GM13976 (cell line): Measurements from ENCODE around the gene HPS6.

Experiments
- DNase-seq: peaks from one replicate; pipeline ENCODE4 v3.0.0; 2012; ENCODE audit warnings: low spot score
- in situ Hi-C: fragments of 300-500 bp; cut with MboI; formaldehyde crosslinking; loops from one replicate; pipeline ENCODE4 v1.12.0; 2022; ENCODE audit warnings: low sequenced_read_pairs, mixed read lengths, inconsistent platforms; ENCODE audit not compliant: unreplicated experiment
- TF ChIP-seq, protein P1 (sequence below): IDR thresholded peaks from 2 replicates; pipeline ENCODE4 v1.5.1; 2012; ENCODE audit warnings: borderline replicate concordance, mild to moderate bottlenecking; ENCODE audit not compliant: insufficient read depth; ENCODE audit errors: extremely low read depth, missing control alignments, control extremely low read depth

HPS6 gene

GRCh38 chr10:102111276-102111675 is 46.1 kb downstream of the HPS6 start:
- in situ Hi-C loops = no loop called here
- TF ChIP-seq, protein P1, sequence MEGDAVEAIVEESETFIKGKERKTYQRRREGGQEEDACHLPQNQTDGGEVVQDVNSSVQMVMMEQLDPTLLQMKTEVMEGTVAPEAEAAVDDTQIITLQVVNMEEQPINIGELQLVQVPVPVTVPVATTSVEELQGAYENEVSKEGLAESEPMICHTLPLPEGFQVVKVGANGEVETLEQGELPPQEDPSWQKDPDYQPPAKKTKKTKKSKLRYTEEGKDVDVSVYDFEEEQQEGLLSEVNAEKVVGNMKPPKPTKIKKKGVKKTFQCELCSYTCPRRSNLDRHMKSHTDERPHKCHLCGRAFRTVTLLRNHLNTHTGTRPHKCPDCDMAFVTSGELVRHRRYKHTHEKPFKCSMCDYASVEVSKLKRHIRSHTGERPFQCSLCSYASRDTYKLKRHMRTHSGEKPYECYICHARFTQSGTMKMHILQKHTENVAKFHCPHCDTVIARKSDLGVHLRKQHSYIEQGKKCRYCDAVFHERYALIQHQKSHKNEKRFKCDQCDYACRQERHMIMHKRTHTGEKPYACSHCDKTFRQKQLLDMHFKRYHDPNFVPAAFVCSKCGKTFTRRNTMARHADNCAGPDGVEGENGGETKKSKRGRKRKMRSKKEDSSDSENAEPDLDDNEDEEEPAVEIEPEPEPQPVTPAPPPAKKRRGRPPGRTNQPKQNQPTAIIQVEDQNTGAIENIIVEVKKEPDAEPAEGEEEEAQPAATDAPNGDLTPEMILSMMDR = no peak
- DNase-seq = no peak

- TF ChIP-seq, protein P1 = no peak
- in situ Hi-C loops = no loop called here
- no peak for DNase-seq
Observed at GRCh38 chr10:102112210-102112817, 47.2 kb downstream of the HPS6 start.

- in situ Hi-C loops = no loop called here
- DNase-seq = no peak
- TF ChIP-seq, protein P1 = no peak
Observed at GRCh38 chr10:102113261-102113955, 48.3 kb downstream of the HPS6 start.

DNA sequence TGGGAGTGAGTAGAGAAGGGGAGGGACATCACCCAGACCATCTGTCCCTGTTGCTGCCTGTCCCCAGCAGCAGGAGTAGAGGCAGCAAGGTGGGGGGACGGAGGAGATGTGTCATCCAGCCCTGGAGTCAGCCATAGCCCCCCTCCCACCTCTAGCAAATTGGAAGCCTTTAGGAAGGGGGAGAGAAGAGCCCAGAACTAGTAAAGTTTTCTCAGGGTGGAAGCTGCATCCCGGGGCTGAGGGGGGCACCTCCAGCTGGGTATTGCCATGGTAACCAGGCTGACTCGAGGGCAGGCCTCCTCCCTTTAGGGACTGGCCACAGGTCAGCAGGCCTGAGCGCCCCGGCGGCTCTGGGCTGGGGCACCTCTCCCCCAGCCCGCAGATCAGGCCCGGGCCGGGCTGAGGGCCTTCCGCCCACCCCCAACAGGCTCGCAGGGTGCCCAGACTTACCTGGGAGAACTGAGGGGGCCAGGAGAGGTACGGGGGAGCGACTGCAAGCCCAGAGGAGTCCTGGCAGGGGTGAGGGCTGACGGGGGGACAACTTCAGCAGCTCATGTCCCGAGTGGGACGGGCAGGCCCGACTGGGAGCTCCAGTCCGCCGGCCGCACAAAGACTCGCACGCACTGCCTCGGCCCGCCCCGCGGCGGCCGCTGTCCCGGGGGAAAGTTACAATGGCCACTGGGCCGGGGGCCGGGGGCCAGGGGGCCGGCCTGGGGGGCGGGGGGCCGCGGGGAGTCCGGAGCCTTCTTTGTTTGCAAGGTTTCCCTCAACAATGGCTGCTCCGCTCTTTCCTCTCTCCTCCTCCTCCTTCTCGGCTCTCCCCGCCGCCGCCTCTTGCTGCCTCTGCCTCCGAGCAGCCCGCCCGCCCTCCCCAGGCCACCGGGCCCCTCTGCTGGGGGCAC is 49.1 kb downstream of the HPS6 start:
- peak; percentile 61 for DNase-seq
- in situ Hi-C loops = no loop called here
- TF ChIP-seq, protein P1 = no peak

DNA sequence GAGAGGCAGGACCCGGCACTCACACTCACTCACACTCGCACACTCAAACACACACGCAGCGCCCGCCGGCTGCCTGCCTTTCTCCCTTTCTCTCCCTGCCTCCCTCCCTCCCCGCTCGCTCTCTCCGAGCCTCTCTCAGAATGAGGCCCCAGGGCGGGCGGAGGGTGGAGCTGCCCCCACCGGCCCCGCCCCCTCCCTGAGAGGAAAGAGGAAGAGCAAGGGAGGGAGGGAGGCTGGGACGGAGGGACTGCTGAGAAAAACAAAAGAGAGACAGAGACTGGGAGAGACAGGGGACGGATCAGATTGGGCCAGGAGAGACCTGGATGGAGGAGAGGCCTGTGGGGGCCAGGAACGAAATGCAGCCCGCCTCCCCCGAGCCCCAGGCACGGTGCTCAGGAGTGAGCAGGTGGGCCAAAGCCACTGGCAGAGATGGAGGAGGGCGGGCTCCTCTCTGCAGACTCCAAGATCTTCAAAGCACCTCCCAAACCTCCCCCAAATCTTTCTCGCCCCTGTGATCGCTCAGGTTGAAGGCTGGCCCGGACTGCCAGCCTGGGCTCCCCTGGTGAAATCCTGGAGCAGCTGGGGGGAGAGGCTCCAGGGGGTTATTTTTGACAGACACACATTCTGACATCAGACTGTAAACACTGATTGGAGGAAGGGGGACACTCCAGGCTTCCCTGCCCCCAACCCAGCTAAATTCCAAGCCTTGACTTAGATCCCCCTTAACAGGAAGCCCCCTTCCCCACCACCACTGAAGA is 49.9 kb downstream of the HPS6 start:
- DNase-seq = peak; percentile 91
- in situ Hi-C loops = no loop called here
- TF ChIP-seq, protein P1 = no peak

DNA sequence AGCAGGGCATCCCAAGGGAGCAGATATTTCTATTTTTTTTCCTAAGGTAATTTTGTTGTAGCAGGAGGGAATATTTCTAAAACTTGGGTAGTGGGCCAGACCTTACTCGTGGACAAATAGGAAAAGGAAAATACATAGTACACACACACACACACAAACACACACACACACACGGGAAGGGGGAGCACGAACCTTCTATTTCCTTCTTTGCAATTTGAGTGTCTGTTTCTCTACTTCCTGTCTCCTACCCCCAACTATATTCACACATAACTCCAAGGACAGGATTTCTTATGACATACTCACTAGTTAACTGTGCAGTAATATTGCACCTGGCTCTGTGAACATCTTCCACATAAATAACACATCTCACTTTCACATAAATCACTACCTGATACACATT is 50.6 kb downstream of the HPS6 start:
- DNase-seq = no peak
- TF ChIP-seq, protein P1 = no peak
- in situ Hi-C loops = no loop called here
